ENCODE data around the gene ADAMTS8. TPM values are rescaled to one million over a fixed set of nuclear protein-coding genes. Genes with fewer than 3 reads are reported as not detected.

ADAMTS8 gene
- total and polyA plus RNA-seq, 2 donors (not counting 1 experiment from before 2014, with no cell fraction given) = 15.0 to 18.8 TPM

- Histone ChIP-seq H4K20me1 (ENCODE audit: control insufficient read depth, extremely low read depth, insufficient read depth, low read length) (no peaks in the 10 kb centered on the region), H3K9ac (ENCODE audit: insufficient read depth, low read length) (no peak overlapping the region), H3K27ac (ENCODE audit: insufficient read depth, low read length) (no peak overlapping the region), H3K27me3 (ENCODE audit: control insufficient read depth, insufficient read depth, low read length) (no peaks in the 10 kb centered on the region), H3K4me2 (ENCODE audit: extremely low read depth, insufficient read depth, low read length) (no peak overlapping the region), H3K36me3 (ENCODE audit: control insufficient read depth, insufficient read depth, low read length) (no peaks in the 10 kb centered on the region), H3K79me2 (ENCODE audit: control insufficient read depth, insufficient read depth, low read length) (no peaks in the 10 kb centered on the region), H3K9me3 (ENCODE audit: control insufficient read depth, insufficient read depth, low read depth, low read length) (no peaks in the 10 kb centered on the region), H3K4me3 (replicated peaks in 1 of 4; ENCODE audit: control extremely low read depth in 1 of 4, insufficient read depth in 1 of 4, low read depth in 3 of 4, low read length in 4 of 4) (no peak overlapping the region), H2AFZ (ENCODE audit: low read length) (no peak overlapping the region), H3K4me1 (ENCODE audit: control insufficient read depth, extremely low read depth, insufficient read depth, low read length) (peaks cover 22% of the 10 kb centered on the region)
- no peak for DNase-seq (ENCODE audit: low read depth in 2 of 2)
- no peak for TF ChIP-seq CTCF (conservative IDR thresholded peaks at IDR 0.05 in 1 of 2, IDR thresholded peaks at IDR 0.05 in 1 of 2; ENCODE audit: low read depth in 1 of 2, low read length in 2 of 2)
- no peak for TF ChIP-seq EZH2 (IDR thresholded peaks at IDR 0.05; ENCODE audit: low read length, missing control alignments)
Measured at GRCh38 chr11:130409594-130410388, 18.6 kb downstream of the ADAMTS8 start.

GRCh38 chr11:130408901-130409300, 19.5 kb downstream of the ADAMTS8 start:
- TF ChIP-seq CTCF (conservative IDR thresholded peaks at IDR 0.05 in 1 of 2, IDR thresholded peaks at IDR 0.05 in 1 of 2; ENCODE audit: low read depth in 1 of 2, low read length in 2 of 2) (no peak), EZH2 (IDR thresholded peaks at IDR 0.05; ENCODE audit: low read length, missing control alignments) (no peak)
- Histone ChIP-seq H3K9me3 (ENCODE audit: control insufficient read depth, insufficient read depth, low read depth, low read length) (no peaks in the 10 kb centered on the region), H3K27ac (ENCODE audit: insufficient read depth, low read length) (no peak overlapping the region), H4K20me1 (ENCODE audit: control insufficient read depth, extremely low read depth, insufficient read depth, low read length) (no peaks in the 10 kb centered on the region), H3K4me2 (ENCODE audit: extremely low read depth, insufficient read depth, low read length) (no peak overlapping the region), H2AFZ (ENCODE audit: low read length) (no peak overlapping the region), H3K4me3 (replicated peaks in 1 of 4; ENCODE audit: control extremely low read depth in 1 of 4, insufficient read depth in 1 of 4, low read depth in 3 of 4, low read length in 4 of 4) (no peak overlapping the region), H3K9ac (ENCODE audit: insufficient read depth, low read length) (no peak overlapping the region), H3K79me2 (ENCODE audit: control insufficient read depth, insufficient read depth, low read length) (no peaks in the 10 kb centered on the region), H3K4me1 (ENCODE audit: control insufficient read depth, extremely low read depth, insufficient read depth, low read length) (peaks cover 23% of the 10 kb centered on the region), H3K27me3 (ENCODE audit: control insufficient read depth, insufficient read depth, low read length) (no peaks in the 10 kb centered on the region), H3K36me3 (ENCODE audit: control insufficient read depth, insufficient read depth, low read length) (no peaks in the 10 kb centered on the region)
- no peak for DNase-seq (ENCODE audit: low read depth in 2 of 2)

- Histone ChIP-seq H3K4me2 (ENCODE audit: extremely low read depth, insufficient read depth, low read length) (no peak overlapping the region), H3K27ac (ENCODE audit: insufficient read depth, low read length) (peak overlapping the region; percentile 73), H3K9me3 (ENCODE audit: control insufficient read depth, insufficient read depth, low read depth, low read length) (no peaks in the 10 kb centered on the region), H3K36me3 (ENCODE audit: control insufficient read depth, insufficient read depth, low read length) (no peaks in the 10 kb centered on the region), H3K27me3 (ENCODE audit: control insufficient read depth, insufficient read depth, low read length) (no peaks in the 10 kb centered on the region), H4K20me1 (ENCODE audit: control insufficient read depth, extremely low read depth, insufficient read depth, low read length) (no peaks in the 10 kb centered on the region), H3K9ac (ENCODE audit: insufficient read depth, low read length) (no peak overlapping the region), H3K4me3 (replicated peaks in 1 of 4; ENCODE audit: control extremely low read depth in 1 of 4, insufficient read depth in 1 of 4, low read depth in 3 of 4, low read length in 4 of 4) (no peak overlapping the region), H2AFZ (ENCODE audit: low read length) (no peak overlapping the region), H3K79me2 (ENCODE audit: control insufficient read depth, insufficient read depth, low read length) (no peaks in the 10 kb centered on the region), H3K4me1 (ENCODE audit: control insufficient read depth, extremely low read depth, insufficient read depth, low read length) (peaks cover 23% of the 10 kb centered on the region)
- no peak for TF ChIP-seq EZH2 (IDR thresholded peaks at IDR 0.05; ENCODE audit: low read length, missing control alignments)
- TF ChIP-seq CTCF (conservative IDR thresholded peaks at IDR 0.05 in 1 of 2, IDR thresholded peaks at IDR 0.05 in 1 of 2; ENCODE audit: low read depth in 1 of 2, low read length in 2 of 2) = no peak
- DNase-seq (ENCODE audit: low read depth in 2 of 2) = no peak
Measured at GRCh38 chr11:130408401-130408890, 20.0 kb downstream of the ADAMTS8 start.
